GM18520 (cell line): ENCODE data around the gene LAPTM5.

ENCODE experiments used
- ATAC-seq: cut with Tn5 transposase; IDR thresholded peaks from one replicate; pipeline ENCODE4 v1.9.1; 2021; ENCODE audit not compliant: unreplicated experiment

Gene LAPTM5

DNA sequence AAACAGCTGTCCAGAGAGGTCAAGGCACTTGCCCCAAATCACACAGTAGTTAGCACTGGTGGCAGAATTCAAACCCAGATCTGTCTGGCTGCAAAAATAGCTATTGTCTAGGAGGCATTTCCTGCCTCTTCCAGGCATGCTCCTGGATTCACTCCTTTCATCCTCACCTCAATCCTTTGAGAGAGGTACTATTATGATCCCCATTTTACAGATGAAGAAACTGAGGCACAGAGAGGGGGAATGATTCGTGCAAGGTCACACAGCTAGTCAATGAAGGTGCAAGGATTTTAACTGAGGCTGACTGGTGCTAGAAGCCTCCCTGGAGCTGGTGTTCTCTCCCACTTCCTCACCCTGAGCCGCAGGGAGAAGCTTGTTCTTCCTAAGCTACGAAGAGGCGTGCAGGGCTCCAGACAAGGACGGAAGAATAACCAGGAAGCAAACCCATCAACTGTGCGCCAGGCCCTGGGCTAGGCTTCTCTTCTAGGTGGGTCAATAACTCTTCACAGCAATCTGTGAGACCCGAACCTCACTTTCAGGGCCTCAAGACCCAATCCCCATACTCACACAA is 631 bp upstream of the LAPTM5 start:
- ATAC-seq: no peak

DNA sequence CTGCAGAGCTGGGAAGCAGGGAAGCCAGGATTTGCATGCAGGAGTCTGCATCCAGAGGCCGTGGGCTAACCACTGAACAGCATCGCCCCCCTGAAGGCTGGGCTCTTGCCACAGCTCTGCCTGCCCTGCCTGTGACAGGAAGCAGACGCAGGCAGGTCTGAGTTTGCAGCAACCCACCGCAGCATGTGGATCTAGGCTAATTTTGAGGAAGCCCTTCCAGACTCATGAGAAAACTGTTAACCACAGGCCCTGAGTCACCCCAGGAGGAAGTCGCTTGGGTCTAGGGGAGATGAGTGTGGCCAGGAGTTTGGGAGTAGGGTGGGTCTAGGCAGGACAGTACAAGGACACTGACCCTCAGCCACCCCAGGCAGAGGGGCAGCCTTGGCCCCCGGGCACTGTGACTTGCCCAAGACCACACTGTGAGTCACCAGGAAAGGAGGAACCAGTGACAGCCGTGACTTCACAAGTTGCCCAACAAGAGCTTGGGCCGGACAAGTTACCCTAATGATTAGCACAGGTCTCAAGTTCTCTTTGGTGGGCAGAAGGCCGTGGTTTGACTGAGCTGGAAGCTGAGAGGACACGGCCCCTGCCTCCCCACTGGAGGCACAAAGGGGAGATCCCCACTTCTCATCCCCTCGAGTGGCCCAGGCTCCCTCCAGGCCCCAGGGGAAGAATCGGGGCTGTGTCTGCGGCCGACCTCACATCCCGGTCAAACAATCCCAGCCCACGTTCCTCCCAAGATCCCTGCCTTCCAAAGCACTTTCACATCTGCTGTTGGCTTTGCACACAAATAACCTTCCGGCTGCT is 826 bp downstream of the LAPTM5 start:
- ATAC-seq: no peak

DNA sequence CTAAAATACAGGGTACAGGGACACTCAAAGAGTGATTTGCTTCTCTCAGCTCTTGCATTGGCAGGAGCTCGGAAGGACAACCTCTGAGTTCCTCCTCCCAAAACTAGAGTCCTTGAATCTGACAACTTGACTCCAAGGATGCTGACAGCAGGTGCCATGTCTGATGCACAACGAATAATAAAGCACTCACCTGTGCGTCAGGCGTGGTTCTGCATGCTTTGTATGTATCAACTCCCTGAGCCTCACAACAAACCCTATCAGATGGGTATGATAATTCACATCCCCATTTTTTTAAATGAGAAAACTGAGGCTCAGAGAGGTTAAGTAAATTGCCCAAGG is 1.4 kb downstream of the LAPTM5 start:
- ATAC-seq: no peak

GRCh38 chr1:30755746-30756145 is 1.8 kb downstream of the LAPTM5 start:
- ATAC-seq: no peak

- no peak for ATAC-seq
Observed at GRCh38 chr1:30755334-30755733, 2.2 kb downstream of the LAPTM5 start.

GRCh38 chr1:30754684-30755171 is 2.8 kb downstream of the LAPTM5 start:
- peak; percentile 51 for ATAC-seq

DNA sequence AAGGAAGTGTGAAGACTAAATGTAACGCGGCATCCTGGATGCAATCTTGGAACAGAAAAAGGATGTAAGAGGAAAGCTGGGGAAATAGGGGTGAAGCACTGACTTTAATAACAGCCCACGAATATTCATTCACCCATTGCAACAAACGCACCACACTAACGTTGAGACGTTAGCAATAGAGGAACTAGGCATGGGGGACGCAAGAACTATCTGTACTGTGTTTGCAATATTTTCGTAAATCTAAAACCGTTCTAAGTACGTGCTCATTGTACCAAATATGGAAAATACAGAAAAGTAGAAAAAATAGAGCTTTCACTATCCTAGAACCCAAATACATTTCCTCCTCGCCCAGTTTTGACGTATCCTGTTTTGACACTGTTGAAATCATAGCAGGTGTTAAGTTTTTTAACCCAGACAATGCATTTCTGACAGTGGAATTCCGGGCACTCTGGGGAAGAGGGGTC is 3.9 kb downstream of the LAPTM5 start:
- no peak for ATAC-seq

DNA sequence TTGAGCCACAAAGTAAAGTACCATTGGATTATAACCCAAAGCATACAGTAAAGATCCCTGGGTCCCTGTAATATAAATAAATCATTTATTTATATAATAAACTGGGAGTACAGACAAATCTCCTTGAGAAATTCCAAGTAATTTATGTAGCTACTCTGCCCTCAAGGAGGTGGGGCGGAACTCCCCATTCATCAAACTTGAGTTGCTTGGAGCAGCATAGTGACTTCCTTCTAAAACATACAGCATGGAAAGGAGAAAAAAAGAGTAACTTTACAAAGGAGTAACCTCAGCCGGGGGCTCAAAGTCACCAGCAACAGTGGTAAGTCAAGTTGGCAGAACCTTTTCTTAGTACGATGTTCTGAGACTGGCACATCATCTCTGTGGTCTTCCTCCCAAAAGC is 4.5 kb downstream of the LAPTM5 start:
- ATAC-seq: no peak

GRCh38 chr1:30752651-30752908 is 5.0 kb downstream of the LAPTM5 start:
- no peak for ATAC-seq

DNA sequence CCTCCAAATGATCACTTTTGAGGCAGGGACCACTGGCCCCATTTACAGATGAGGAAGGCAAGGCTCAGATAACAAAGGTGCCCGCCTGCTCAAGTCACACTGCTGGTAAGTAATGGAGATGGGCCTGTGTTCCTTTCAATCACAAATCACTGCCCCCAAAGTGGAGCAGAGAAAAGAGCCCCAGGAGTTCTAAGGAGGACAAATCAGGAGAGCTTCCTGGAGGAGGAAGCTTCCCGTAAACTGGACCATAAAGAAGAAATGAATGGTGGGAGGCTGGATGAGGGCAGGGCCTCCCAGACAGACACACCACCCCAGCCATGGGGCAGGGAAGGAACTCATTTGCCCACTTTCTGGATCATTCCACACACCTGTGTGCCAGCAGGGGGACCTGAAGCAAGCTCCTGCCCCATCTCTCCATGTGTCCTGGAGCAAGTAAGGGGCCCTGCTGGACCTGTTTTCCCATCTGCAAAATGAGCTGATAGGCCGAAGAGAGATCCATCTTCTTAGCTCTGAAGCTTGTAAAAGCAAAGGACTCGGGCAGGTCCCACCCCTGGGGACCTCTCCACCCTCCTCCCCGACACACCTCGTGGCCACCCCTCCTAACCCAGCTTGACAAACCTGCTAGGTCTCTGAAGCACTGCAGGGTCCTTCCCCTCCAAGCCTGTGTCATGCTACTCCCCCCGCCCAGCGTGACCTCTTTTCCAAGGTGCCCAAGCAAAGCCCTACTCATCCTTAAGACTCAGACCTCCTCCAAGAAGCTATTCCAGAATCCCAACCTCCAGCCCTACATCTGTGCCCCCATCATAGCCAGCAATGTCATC is 5.5 kb downstream of the LAPTM5 start:
- no peak for ATAC-seq

DNA sequence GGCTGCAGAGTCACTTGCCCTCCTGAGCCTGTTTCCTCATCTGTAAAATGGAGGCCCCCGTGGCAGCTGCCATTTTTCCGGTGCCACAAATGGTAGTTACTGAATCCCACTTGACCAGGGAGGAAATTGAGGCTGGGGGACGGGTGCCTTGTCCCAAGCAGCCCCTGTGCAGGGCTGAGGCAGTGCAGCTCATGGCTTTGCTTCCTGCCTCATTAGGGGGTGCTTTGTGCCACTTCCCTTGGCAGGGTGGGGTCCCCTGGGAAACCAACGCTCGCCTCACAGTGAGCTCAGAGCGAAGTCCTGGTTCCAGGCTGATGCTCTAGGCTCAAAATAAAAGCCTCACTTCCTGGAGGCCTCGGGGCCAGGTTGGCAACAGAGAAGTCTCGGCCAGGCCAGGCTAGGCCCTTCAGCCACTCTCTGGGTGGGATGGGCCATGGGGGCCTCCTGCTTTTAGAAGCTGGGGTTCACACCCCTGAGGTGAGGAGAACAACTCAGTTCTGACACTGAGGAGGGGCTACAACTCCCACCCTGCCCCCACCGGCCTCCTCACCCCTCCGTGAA is 6.8 kb downstream of the LAPTM5 start:
- no peak for ATAC-seq

- ATAC-seq: no peak
Observed at GRCh38 chr1:30749691-30750583, 7.6 kb downstream of the LAPTM5 start.

DNA sequence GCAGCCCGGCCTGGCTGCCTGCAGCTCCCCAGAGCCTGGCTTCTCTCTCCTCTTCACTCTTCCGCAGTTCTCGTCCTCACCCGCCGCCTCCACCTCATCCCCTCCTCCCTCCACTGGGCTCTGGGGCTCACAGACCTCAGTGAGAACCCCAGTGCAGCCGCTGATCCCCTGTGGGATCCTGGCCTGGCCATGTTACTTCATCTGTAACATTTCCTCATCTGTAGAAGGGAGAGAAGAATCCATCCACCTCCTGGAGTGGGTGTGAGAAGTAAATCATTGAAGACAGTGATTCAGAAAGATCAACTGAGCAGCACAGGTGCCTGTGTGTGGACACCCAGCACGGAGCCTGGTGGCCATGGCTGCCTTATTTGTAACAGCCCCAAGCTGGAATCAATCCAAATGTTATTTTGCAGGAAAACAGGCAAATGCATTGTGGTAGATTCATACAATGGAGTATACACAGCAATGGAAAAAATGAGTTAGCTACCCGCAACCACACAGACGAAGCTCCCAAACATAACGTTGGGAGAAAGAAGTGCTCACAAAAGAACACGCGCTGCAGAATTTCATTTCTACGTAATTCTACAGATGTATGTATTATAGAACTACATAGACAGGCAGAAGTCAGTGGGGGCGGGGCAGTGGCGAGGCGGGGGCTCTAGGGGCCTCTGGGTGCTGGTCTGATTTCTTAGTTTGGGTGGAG is 8.7 kb downstream of the LAPTM5 start:
- no peak for ATAC-seq

DNA sequence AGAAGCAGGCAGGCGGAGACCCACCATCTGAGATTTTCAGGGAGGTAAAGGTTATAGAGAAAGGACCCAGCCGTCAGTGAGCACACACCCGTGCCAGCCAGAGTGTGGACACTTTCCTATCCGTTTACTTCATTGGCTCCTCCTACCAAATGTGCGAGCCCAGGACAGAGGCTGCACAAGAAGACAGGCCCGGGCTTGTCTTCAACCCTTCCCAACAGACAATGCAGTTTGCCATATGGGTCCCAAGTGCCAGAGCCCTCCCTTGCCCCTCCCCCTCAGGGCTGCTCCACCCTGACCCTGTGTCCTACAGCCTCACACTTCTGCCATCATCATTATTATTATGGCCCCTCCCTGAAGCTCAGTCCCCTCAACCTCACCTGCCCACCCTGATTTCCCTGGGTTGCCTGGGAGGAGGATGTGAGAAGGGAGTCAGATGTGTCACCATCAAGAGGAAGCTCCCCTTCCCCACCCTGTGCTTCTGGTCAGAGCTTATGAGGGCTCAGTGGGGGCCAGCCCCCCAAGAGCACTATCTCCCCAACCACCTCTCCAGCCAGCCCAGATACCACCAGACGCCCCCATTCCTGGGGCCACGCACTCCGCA is 9.4 kb downstream of the LAPTM5 start:
- ATAC-seq: no peak

- no peak for ATAC-seq
Observed at GRCh38 chr1:30747033-30748008, 10.3 kb downstream of the LAPTM5 start.

- no peak for ATAC-seq
Observed at GRCh38 chr1:30746212-30747032, 11.2 kb downstream of the LAPTM5 start.

DNA sequence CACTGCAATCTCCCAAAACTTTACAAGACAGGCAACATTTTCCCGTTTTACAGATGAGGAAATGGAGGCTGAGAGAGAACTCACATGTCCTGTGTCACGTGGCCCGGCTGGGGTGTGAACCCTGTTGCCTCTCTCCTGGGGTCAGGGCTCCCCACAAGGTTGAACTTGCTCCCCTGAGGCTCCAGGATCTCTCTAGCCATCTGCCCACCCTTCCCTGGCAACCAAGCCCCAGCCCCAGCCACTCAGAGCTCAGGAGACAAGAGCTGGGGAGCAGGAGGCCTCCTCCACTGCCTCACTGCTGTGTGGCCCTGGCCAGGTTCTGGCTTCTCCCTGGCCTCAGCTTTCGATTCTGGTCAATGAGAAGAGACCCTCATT is 11.8 kb downstream of the LAPTM5 start:
- ATAC-seq: no peak
